Measurements from ENCODE around the gene LIMS1.

LIMS1 gene

DNA sequence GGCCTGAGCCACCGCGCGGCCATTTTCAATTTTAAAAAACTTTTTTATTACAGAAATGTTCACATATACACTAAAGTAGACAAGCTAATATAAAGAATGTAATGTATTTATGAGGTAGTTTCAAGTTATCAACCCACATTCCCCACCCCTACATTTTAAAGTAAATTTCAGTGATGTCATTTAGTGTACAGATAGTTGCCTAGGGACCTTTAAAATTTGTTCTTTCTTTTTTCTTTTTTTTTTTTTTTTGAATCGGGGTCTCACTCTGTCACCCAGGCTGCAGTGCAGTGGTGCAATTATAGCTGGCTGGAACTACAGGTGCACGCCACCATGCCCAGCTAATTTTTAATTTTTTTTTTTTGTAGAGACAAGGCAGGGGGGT lies 2.6 kb upstream of the LIMS1 start:
- peak overlapping the region; percentile 51 for H3K9ac ChIP-seq (ENCODE audit: low read length)
- H3K4me3 ChIP-seq (ENCODE audit: low read length): peak overlapping the region; percentile 71
- peaks cover under 1% of the 10 kb centered on the region for H3K36me3 ChIP-seq (replicated peaks; ENCODE audit: low read depth, low read length)

DNA sequence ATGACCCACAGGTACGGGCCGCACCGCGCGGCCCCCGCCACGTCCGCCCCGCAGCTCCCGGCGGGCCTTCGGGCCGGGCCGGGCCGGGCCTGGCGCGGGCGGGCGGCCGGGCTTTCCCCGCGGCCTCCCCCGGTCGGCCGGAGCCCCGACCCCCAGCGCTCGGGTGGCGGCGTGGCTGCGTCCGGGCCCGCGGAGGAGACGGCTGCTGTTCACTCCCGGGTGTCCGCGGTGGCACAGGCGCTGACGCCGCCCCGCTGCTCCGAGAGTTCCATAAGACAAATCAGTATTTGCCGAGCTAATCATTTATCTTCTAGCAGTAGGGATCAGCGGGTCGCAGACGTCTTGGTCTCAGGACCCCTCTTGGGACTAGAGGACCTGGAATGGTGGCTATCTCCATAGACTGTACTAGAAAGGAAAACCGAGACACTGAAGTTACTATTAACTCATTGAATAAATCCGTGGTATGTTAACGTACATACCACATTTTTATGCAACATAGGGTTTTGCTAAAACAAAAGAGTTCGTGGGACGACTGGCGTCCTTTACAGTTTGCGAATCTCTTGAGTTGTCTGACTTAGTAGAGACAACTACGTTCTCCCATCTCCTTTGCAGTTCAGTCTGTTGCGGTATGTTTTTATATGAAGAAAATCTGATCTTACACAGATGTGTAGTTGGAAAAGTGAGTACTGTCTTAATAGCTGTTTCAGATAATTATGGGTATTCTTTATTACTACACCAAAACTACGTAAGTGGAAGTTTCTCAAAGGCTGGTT lies 500 bp downstream of the LIMS1 start:
- peak overlapping the region; percentile 95 for H3K4me2 ChIP-seq (ENCODE audit: low read length)
- no peaks in the 10 kb centered on the region for H3K27me3 ChIP-seq (ENCODE audit: low read depth, low read length)
- no peak overlapping the region for H2AFZ ChIP-seq (ENCODE audit: low read depth, low read length)
- H3K27ac ChIP-seq (ENCODE audit: low read length): peak overlapping the region; percentile 46
- peaks cover 31% of the 10 kb centered on the region for H3K4me1 ChIP-seq (ENCODE audit: low read length)
- TF ChIP-seq EZH2phosphoT487 (IDR thresholded peaks at IDR 0.05; ENCODE audit: low read depth): no peak
- TF ChIP-seq, protein P1, sequence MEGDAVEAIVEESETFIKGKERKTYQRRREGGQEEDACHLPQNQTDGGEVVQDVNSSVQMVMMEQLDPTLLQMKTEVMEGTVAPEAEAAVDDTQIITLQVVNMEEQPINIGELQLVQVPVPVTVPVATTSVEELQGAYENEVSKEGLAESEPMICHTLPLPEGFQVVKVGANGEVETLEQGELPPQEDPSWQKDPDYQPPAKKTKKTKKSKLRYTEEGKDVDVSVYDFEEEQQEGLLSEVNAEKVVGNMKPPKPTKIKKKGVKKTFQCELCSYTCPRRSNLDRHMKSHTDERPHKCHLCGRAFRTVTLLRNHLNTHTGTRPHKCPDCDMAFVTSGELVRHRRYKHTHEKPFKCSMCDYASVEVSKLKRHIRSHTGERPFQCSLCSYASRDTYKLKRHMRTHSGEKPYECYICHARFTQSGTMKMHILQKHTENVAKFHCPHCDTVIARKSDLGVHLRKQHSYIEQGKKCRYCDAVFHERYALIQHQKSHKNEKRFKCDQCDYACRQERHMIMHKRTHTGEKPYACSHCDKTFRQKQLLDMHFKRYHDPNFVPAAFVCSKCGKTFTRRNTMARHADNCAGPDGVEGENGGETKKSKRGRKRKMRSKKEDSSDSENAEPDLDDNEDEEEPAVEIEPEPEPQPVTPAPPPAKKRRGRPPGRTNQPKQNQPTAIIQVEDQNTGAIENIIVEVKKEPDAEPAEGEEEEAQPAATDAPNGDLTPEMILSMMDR (IDR thresholded peaks at IDR 0.05; ENCODE audit: low read depth, low read length): no peak
- peaks cover 15% of the 10 kb centered on the region for H3K36me3 ChIP-seq (replicated peaks; ENCODE audit: low read depth, low read length)
- H3K79me2 ChIP-seq (ENCODE audit: low read length): peaks cover 54% of the 10 kb centered on the region
- peak overlapping the region; percentile 87 for H3K4me3 ChIP-seq (ENCODE audit: low read length)
- peak overlapping the region; percentile 79 for H3K9ac ChIP-seq (ENCODE audit: low read length)
- peaks cover 43% of the 10 kb centered on the region for H4K20me1 ChIP-seq (ENCODE audit: insufficient read depth, low read length)
- H3K9me3 ChIP-seq (ENCODE audit: insufficient read depth, low read length): no peaks in the 10 kb centered on the region

More for the DNA sequence above, 2.6 kb upstream of the LIMS1 start:
- TF ChIP-seq EZH2phosphoT487 (IDR thresholded peaks at IDR 0.05; ENCODE audit: low read depth): no peak
- TF ChIP-seq, protein P1 (IDR thresholded peaks at IDR 0.05; ENCODE audit: low read depth, low read length): no peak
- Histone ChIP-seq H3K27ac (ENCODE audit: low read length) (0 out of 2 replicates have a peak overlapping the region, but pooled peaks have one; percentile 32), H3K4me2 (ENCODE audit: low read length) (peak overlapping the region; percentile 91), H3K4me1 (ENCODE audit: low read length) (peaks cover 31% of the 10 kb centered on the region), H2AFZ (ENCODE audit: low read depth, low read length) (no peak overlapping the region), H3K27me3 (ENCODE audit: low read depth, low read length) (no peaks in the 10 kb centered on the region), H3K9me3 (ENCODE audit: insufficient read depth, low read length) (no peaks in the 10 kb centered on the region), H4K20me1 (ENCODE audit: insufficient read depth, low read length) (peaks cover 15% of the 10 kb centered on the region), H3K79me2 (ENCODE audit: low read length) (peaks cover 23% of the 10 kb centered on the region)

DNA sequence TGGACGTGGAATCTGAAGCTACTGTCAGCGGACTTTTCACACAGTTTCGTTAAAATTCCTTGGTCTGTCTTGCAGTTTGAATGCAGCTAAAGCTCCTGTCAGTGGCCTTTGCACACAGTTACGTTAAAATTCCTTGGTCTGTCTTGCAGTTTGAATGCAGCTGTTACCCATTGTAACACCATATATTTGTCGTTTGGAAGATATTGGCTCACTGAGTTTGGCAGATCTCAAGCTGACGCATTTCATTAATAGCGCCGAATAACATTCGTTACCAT lies 1.0 kb downstream of the LIMS1 start:
- peaks cover 43% of the 10 kb centered on the region for H4K20me1 ChIP-seq (ENCODE audit: insufficient read depth, low read length)
- H3K27ac ChIP-seq (ENCODE audit: low read length): no peak overlapping the region

DNA sequence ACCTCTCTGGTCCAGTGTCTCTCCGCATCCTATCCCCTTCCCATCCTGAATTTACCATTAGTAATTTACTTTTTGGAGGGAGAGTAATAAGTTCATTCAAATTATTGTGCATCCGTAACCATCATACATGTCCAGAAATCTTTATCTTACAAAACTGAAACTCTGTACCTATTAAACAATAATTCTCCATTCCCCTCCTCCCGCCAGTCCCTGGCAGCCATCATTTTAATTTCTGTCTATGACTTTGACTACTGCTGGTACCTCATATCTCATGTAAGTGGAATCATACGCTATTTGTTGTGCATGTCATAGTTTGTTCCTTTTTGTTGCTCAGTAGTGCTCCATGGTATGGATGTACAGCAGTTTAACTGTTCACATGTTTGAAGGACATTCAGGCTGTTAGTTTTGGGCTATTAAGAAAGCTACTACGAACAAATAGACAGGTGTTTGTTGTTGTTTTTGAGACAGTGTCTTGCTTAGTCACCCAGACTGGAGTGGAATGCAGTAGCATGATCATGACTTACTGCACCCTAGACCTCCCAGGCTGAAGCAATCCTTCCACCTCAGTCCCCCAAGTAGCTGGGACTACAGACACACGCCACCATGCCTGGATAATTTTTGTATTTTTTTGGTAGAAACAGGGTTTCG lies 2.0 kb downstream of the LIMS1 start:
- Histone ChIP-seq H2AFZ (ENCODE audit: low read depth, low read length) (no peak overlapping the region), H3K27ac (ENCODE audit: low read length) (no peak overlapping the region), H3K79me2 (ENCODE audit: low read length) (peaks cover 67% of the 10 kb centered on the region), H4K20me1 (ENCODE audit: insufficient read depth, low read length) (peaks cover 49% of the 10 kb centered on the region), H3K4me3 (ENCODE audit: low read length) (peak overlapping the region; percentile 87), H3K4me2 (ENCODE audit: low read length) (peak overlapping the region; percentile 95), H3K36me3 (replicated peaks; ENCODE audit: low read depth, low read length) (peaks cover 23% of the 10 kb centered on the region), H3K4me1 (ENCODE audit: low read length) (peaks cover 26% of the 10 kb centered on the region), H3K9ac (ENCODE audit: low read length) (peak overlapping the region; percentile 79; the same call in 1 of the 2 replicates), H3K9me3 (ENCODE audit: insufficient read depth, low read length) (no peaks in the 10 kb centered on the region), H3K27me3 (ENCODE audit: low read depth, low read length) (no peaks in the 10 kb centered on the region)
- TF ChIP-seq, protein P1 (IDR thresholded peaks at IDR 0.05; ENCODE audit: low read depth, low read length): no peak
- TF ChIP-seq EZH2phosphoT487 (IDR thresholded peaks at IDR 0.05; ENCODE audit: low read depth): no peak

More for the DNA sequence above, 1.0 kb downstream of the LIMS1 start:
- peak overlapping the region; percentile 79 for H3K9ac ChIP-seq (ENCODE audit: low read length)
- peaks cover 15% of the 10 kb centered on the region for H3K36me3 ChIP-seq (replicated peaks; ENCODE audit: low read depth, low read length)
- H3K4me2 ChIP-seq (ENCODE audit: low read length): peak overlapping the region; percentile 95
- peaks cover 31% of the 10 kb centered on the region for H3K4me1 ChIP-seq (ENCODE audit: low read length)
- no peak overlapping the region for H2AFZ ChIP-seq (ENCODE audit: low read depth, low read length)
- TF ChIP-seq, protein P1 (IDR thresholded peaks at IDR 0.05; ENCODE audit: low read depth, low read length): no peak
- no peaks in the 10 kb centered on the region for H3K9me3 ChIP-seq (ENCODE audit: insufficient read depth, low read length)
- no peaks in the 10 kb centered on the region for H3K27me3 ChIP-seq (ENCODE audit: low read depth, low read length)
- peak overlapping the region; percentile 87 for H3K4me3 ChIP-seq (ENCODE audit: low read length)
- peaks cover 58% of the 10 kb centered on the region for H3K79me2 ChIP-seq (ENCODE audit: low read length)
